Measurements from ENCODE around the gene SPATA3.

SPATA3 gene

GRCh38 chr2:231043796-231044195 lies 47.9 kb downstream of the SPATA3 start:
- TF ChIP-seq CTCF (IDR thresholded peaks at IDR 0.05; ENCODE audit: extremely low read depth, missing control alignments) = no peak
- no peak for DNase-seq (ENCODE audit: low spot score)

- no peak for DNase-seq (ENCODE audit: low spot score)
- no peak for TF ChIP-seq CTCF (IDR thresholded peaks at IDR 0.05; ENCODE audit: extremely low read depth, missing control alignments)
Observed at GRCh38 chr2:231046916-231047273, 51.0 kb downstream of the SPATA3 start.

- no peak for DNase-seq (ENCODE audit: low spot score)
- TF ChIP-seq CTCF (IDR thresholded peaks at IDR 0.05; ENCODE audit: extremely low read depth, missing control alignments) = no peak
Observed at GRCh38 chr2:231047274-231047922, 51.5 kb downstream of the SPATA3 start.

- no peak for TF ChIP-seq CTCF (IDR thresholded peaks at IDR 0.05; ENCODE audit: extremely low read depth, missing control alignments)
- no peak for DNase-seq (ENCODE audit: low spot score)
Observed at GRCh38 chr2:231047923-231048915, 52.3 kb downstream of the SPATA3 start.

- DNase-seq (ENCODE audit: low spot score) = no peak
- TF ChIP-seq CTCF (IDR thresholded peaks at IDR 0.05; ENCODE audit: extremely low read depth, missing control alignments) = no peak
Observed at GRCh38 chr2:231049286-231050017, 53.5 kb downstream of the SPATA3 start.

- no peak for DNase-seq (ENCODE audit: low spot score)
- TF ChIP-seq CTCF (IDR thresholded peaks at IDR 0.05; ENCODE audit: extremely low read depth, missing control alignments) = no peak
Observed at GRCh38 chr2:231050018-231050901, 54.3 kb downstream of the SPATA3 start.

Data from GM20000 (cell line).